Transverse colon (tissue), 4 donors: Measurements from ENCODE around the gene OAT. TPM values are rescaled to one million over a fixed set of nuclear protein-coding genes. Genes with fewer than 3 reads are reported as not detected.

Experiments
- DNase-seq: peaks from one replicate; pipeline ENCODE4 v3.0.0-alpha.2; 2019
- H3K27ac ChIP-seq, 4 donors: fragments of 200-600 bp; sonication (generic); 2 replicates each; pipeline ENCODE4 v1.5.1; 2016 to 2018; ENCODE audit warnings: inconsistent platforms in 4 of 4
- H3K27me3 ChIP-seq: fragments of 200-600 bp; sonication (generic); 2 replicates; pipeline ENCODE4 v1.5.1; 2017; ENCODE audit warnings: inconsistent platforms
- H3K36me3 ChIP-seq, 4 donors: fragments of 200-600 bp; sonication (generic); 2 replicates each; pipeline ENCODE4 v1.5.1; 2017 to 2019; ENCODE audit warnings: inconsistent platforms in 4 of 4
- H3K4me1 ChIP-seq, 4 donors: fragments of 200-600 bp; sonication (generic); 2 replicates each; pipeline ENCODE4 v1.5.1; 2017 to 2020; ENCODE audit warnings: inconsistent platforms in 4 of 4
- H3K4me3 ChIP-seq, 4 donors: fragments of 200-600 bp; sonication (generic); 1 replicate in 1 of 4; 2 replicates in 3 of 4; pipeline versions ENCODE4 v1.5.1 to v1.6.1; 2017 to 2019; ENCODE audit warnings: inconsistent platforms in 4 of 4
- H3K9me3 ChIP-seq, 2 donors: fragments of 200-600 bp; sonication (generic); 2 replicates each; pipeline ENCODE4 v1.5.1; 2017 to 2019; ENCODE audit warnings: inconsistent platforms in 2 of 2
- CTCF ChIP-seq, 5 experiments: fragments of 200-600 bp in 3 of 5; fragments of 450-650 bp in 2 of 5; sonication (generic) in 3 of 5; IDR thresholded peaks; 1 replicate in 2 of 5; 2 replicates in 3 of 5; pipeline ENCODE4 v1.5.1; 2016 to 2017; ENCODE audit warnings: antibody characterized with exemption in 5 of 5, inconsistent platforms in 3 of 5, mild to moderate bottlenecking in 2 of 5, moderate library complexity in 1 of 5
- EP300 ChIP-seq: sonication (generic); formaldehyde crosslinking; IDR thresholded peaks from one replicate; pipeline ENCODE4 v1.6.1; 2017; ENCODE audit warnings: antibody characterized with exemption, low read depth
- POLR2A ChIP-seq: fragments of 450-650 bp; IDR thresholded peaks from one replicate; pipeline ENCODE4 v1.6.1; 2016; ENCODE audit warnings: antibody characterized with exemption, mild to moderate bottlenecking, moderate library complexity
- POLR2AphosphoS5 ChIP-seq, 3 donors: sonication (generic); formaldehyde crosslinking; IDR thresholded peaks; one replicate each; pipeline ENCODE4 v1.6.1; 2016; ENCODE audit warnings: antibody characterized with exemption in 3 of 3
- WGBS, 2 donors: methylation state at CpG; one replicate each; pipeline ENCODE4 v1.1.5; 2018; ENCODE audit warnings: low coverage in 1 of 2; 5-methylcytosine and 5-hydroxymethylcytosine counted together
- in situ Hi-C, 4 donors: fragments of 200-750 bp; cut with MboI; loops; one replicate each; pipeline versions ENCODE4 v1.15.0 to v1.15.1; 2017; ENCODE audit warnings: low sequenced_read_pairs in 3 of 4, low pct_ligation_motif_present in 1 of 4, low pct_unique_long_range_greater_than_20kb in 1 of 4
- intact Hi-C: fragments of 100-400 bp; cut with DNase I; formaldehyde crosslinking; loops from one replicate; pipeline ENCODE4 v1.15.1; 2023; ENCODE audit warnings: low total_unique reads
- total RNA-seq, 4 donors: library from RNA; depleted of rRNA; stranded (reverse); fragments of >200 nt; gene quantifications; one replicate each; pipeline ENCODE4 v1.1.0, GENCODE V29; 2016

The OAT gene
- total RNA-seq, 4 donors from 2014 or later, result 22.1 to 89.3 (median 60.9) TPM

DNA sequence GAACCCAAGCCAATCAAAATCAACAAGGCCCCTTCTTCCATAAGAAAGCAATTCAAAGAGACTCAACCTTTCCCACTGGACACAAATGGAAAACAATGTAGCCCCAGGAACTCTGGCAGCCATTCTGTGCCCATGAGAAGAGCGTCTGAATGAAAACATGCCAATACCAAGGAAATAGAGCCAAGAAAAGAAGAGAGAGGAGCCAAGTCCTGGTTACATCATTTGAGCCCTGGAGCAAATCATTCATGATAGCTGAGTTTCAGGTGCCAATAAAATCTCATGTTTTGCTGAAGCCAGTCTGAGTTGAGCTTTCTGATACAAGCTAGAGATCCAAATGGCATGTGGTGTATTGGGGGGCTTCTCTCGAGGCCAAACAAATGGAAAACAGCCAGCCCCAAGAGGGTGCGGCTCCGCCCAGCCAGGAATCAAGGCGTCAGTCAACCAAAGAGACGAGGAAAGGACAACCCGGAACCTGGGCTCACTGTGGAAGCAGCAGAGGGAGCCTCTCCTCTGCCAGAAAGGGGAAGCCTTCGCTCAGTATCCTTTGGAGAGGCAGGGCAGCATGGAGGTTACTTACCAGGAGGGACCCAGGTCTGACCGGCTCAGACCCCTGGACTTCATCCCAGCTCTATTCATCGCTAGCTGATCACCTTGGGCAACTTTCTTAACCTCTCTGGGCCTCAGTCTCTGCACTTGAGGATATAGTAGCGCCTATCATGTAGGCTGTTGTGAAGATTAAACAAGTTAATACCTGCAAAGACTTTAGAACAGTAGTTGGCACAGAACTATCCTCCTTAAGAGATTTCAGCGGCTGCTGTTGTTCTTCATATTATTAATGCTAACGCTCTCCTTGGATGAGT is 61.8 kb downstream of the OAT start:
- H3K4me3 ChIP-seq, result no peak overlapping the region
- DNase-seq, result no peak
- peaks cover 0 to 13% (median 0%) of the 10 kb centered on the region in 4 donors for H3K4me1 ChIP-seq
- H3K27ac ChIP-seq, result no peak overlapping the region
- in situ Hi-C loops (no loop called here), intact Hi-C loops (no loop called here)
- no peaks in the 10 kb centered on the region for H3K27me3 ChIP-seq
- H3K36me3 ChIP-seq, result no peaks in the 10 kb centered on the region
- H3K9me3 ChIP-seq, result no peaks in the 10 kb centered on the region
- TF ChIP-seq POLR2A, result no peak
- no peak for TF ChIP-seq EP300
- TF ChIP-seq CTCF (IDR thresholded peaks at IDR 0.05), result no peak
- TF ChIP-seq POLR2AphosphoS5 (IDR thresholded peaks at IDR 0.05), result no peak
- WGBS, 2 donors, result 50 to 88% methylated on average over 1 to 13 of the region's 13 CpGs

DNA sequence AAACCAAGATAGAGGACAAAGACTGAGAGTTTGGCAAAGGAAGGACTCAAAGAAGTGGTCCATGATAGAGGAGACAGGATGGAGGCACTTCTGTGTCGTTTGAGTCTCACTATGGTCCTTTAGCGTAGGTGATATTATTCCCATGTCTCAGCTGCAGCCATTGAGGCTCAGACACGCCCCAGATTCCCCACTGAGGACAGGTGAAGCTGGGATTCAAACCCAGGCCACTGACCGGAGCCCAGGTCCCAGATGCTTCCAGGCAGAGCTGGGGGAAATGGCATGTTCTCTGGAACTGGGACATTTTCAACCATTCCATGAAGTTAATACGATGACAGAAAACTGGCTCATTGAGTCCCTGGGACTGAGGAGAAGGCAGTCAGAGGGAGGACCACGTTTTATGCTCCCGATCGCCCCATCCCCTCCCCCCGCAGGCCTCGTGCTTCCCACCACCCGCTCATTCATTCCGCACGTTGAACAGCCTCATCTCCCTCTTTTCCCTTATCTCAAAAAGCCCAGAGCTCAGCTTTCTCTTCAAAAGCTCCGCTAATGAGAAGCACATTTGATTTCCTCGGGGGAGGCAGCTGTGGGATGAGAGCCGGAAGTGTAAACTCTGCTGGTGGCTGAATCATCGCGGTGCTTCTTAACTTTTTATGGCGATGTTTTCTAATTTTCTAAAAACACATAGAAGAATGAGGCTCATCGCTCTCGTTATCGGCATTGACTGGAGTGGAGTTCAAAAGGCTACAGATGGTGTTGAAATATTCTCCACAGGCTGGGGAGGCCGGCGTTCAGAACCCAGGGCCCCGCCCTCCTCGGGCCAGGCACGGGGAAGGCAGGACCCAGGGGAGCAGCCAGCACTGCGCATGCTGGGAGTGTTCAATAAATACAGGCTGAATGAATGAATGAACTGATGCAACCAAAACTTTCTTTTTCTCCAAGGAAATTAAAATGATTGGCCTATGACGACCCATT is 64.0 kb downstream of the OAT start:
- Histone ChIP-seq H3K36me3 (no peaks in the 10 kb centered on the region), H3K4me1 (peaks cover 0 to 13% (median 0%) of the 10 kb centered on the region in 4 donors), H3K4me3 (peak overlapping the region in 3 of 4 donors; percentile 9 to 42 (median 18)), H3K9me3 (no peaks in the 10 kb centered on the region), H3K27me3 (no peaks in the 10 kb centered on the region), H3K27ac (peak overlapping the region in 2 of 4 donors; percentile 1 to 16)
- intact Hi-C loops (no loop called here), in situ Hi-C loops (no loop called here)
- no peak for TF ChIP-seq EP300
- TF ChIP-seq CTCF (IDR thresholded peaks at IDR 0.05), result no peak
- no peak for TF ChIP-seq POLR2AphosphoS5 (IDR thresholded peaks at IDR 0.05)
- no peak for TF ChIP-seq POLR2A
- peak; percentile 33 for DNase-seq
- WGBS, 2 donors, result 15 to 19% methylated on average over 16 to 29 of the region's 29 CpGs

DNA sequence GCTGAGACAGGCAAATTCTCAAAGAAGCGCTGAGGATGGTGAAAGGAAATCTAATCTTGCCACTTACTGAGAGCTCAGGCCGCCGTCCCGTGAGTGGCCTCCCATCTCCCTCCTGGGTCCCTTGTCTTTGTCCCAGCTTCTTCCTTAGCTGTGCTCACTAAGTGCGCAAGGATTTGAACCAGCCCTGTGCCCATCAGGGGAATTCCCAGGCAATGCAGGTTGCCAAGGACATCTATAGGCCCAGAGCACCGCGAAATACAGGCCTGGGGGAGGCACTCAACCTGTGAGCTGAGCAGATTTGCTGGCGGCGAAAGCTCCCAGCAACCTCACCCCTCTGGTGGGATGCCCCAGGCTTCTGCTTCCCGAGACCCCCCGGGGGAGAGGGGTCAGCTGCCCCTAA is 64.8 kb downstream of the OAT start:
- Histone ChIP-seq H3K4me3 (no peak overlapping the region), H3K4me1 (peaks cover 0 to 13% (median 0%) of the 10 kb centered on the region in 4 donors), H3K27ac (no peak overlapping the region), H3K9me3 (no peaks in the 10 kb centered on the region), H3K36me3 (no peaks in the 10 kb centered on the region), H3K27me3 (no peaks in the 10 kb centered on the region)
- DNase-seq, result no peak
- WGBS, 2 donors, result 79 to 95% methylated on average over 4 to 11 of the region's 11 CpGs
- TF ChIP-seq EP300 (no peak), CTCF (IDR thresholded peaks at IDR 0.05) (no peak), POLR2AphosphoS5 (IDR thresholded peaks at IDR 0.05) (no peak), POLR2A (no peak)
- intact Hi-C loops, result no loop called here
- in situ Hi-C loops, result no loop called here
